H9 (cell line): ENCODE results near the gene DLG2. TPM values are rescaled to one million over a fixed set of nuclear protein-coding genes. Genes with fewer than 3 reads are reported as not detected.

Experiments
- DNase-seq: peaks from one replicate; pipeline ENCODE4 v3.0.0-alpha.2; 2017
- H2AFZ ChIP-seq: one replicate; pipeline ENCODE4 v1.6.1; 2013; ENCODE audit warnings: mild to moderate bottlenecking, low read length, control low read depth, moderate library complexity
- H2AK5ac ChIP-seq: 2 replicates; pipeline ENCODE4 v1.6.1; 2013; ENCODE audit warnings: low read length, control low read depth, mixed read lengths; ENCODE audit not compliant: insufficient read length
- H2BK120ac ChIP-seq: one replicate; pipeline ENCODE4 v1.6.1; 2013; ENCODE audit warnings: low read depth, mild to moderate bottlenecking, low read length, control low read depth, inconsistent platforms; ENCODE audit not compliant: poor library complexity, severe bottlenecking
- H2BK12ac ChIP-seq: 2 replicates; pipeline ENCODE4 v1.6.1; 2013; ENCODE audit warnings: low read length, control low read depth, mixed read lengths, low read depth; ENCODE audit not compliant: insufficient read length
- H2BK15ac ChIP-seq: 2 replicates; pipeline ENCODE4 v1.6.1; 2013; ENCODE audit warnings: low read depth, low read length, control low read depth
- H2BK20ac ChIP-seq: one replicate; pipeline ENCODE4 v1.6.1; 2013; ENCODE audit warnings: low read depth, mild to moderate bottlenecking, low read length, control low read depth, inconsistent platforms; ENCODE audit not compliant: poor library complexity, severe bottlenecking
- H2BK5ac ChIP-seq: 2 replicates; pipeline ENCODE4 v1.6.1; 2013; ENCODE audit warnings: low read length, control low read depth, mixed read lengths; ENCODE audit not compliant: insufficient read length
- H3K14ac ChIP-seq: 2 replicates; pipeline ENCODE4 v1.6.1; 2013; ENCODE audit warnings: low read length, control low read depth; ENCODE audit not compliant: insufficient read depth
- H3K18ac ChIP-seq: 2 replicates; pipeline ENCODE4 v1.6.1; 2013; ENCODE audit warnings: low read depth, mild to moderate bottlenecking, mixed read lengths, low read length, control low read depth; ENCODE audit not compliant: insufficient read length
- H3K23ac ChIP-seq: 2 replicates; pipeline ENCODE4 v1.6.1; 2013; ENCODE audit warnings: low read length, control low read depth, mixed read lengths, low read depth; ENCODE audit not compliant: insufficient read length
- H3K23me2 ChIP-seq: 2 replicates; pipeline ENCODE4 v1.6.1; 2013; ENCODE audit warnings: low read depth, mild to moderate bottlenecking, mixed read lengths, low read length, control low read depth; ENCODE audit not compliant: insufficient read length, poor library complexity, severe bottlenecking
- H3K27ac ChIP-seq: 2 replicates; pipeline ENCODE4 v1.5.1; 2013; ENCODE audit warnings: low read length, control low read depth, mixed read lengths, low read depth; ENCODE audit not compliant: insufficient read length
- H3K27me3 ChIP-seq: 2 replicates; pipeline ENCODE4 v1.6.1; 2013; ENCODE audit warnings: low read length, control low read depth, inconsistent platforms; ENCODE audit not compliant: insufficient read depth
- H3K4ac ChIP-seq: 2 replicates; pipeline ENCODE4 v1.6.1; 2013; ENCODE audit warnings: low read depth, mild to moderate bottlenecking, control low read depth, inconsistent platforms, low read length, moderate library complexity
- H3K4me1 ChIP-seq: 2 replicates; pipeline ENCODE4 v1.6.1; 2013; ENCODE audit warnings: low read length, control low read depth, inconsistent platforms; ENCODE audit not compliant: insufficient read depth
- H3K4me2 ChIP-seq: 2 replicates; pipeline ENCODE4 v1.6.1; 2013; ENCODE audit warnings: low read length, control low read depth, mixed read lengths; ENCODE audit not compliant: insufficient read length, insufficient read depth
- H3K56ac ChIP-seq: 2 replicates; pipeline ENCODE4 v1.6.1; 2013; ENCODE audit warnings: low read depth, mild to moderate bottlenecking, mixed read lengths, low read length, control low read depth; ENCODE audit not compliant: insufficient read length
- H3K79me1 ChIP-seq: 2 replicates; pipeline ENCODE4 v1.6.1; 2013; ENCODE audit warnings: low read depth, mild to moderate bottlenecking, moderate library complexity, low read length, control low read depth, inconsistent platforms; ENCODE audit not compliant: insufficient read depth, poor library complexity, severe bottlenecking
- H3K79me2 ChIP-seq: 2 replicates; pipeline ENCODE4 v1.6.1; 2013; ENCODE audit warnings: low read length, control low read depth, inconsistent platforms; ENCODE audit not compliant: insufficient read depth
- H3K9ac ChIP-seq: 2 replicates; pipeline ENCODE4 v1.6.1; 2013; ENCODE audit warnings: low read length, control low read depth, mixed read lengths; ENCODE audit not compliant: insufficient read length; ENCODE audit errors: extremely low read depth
- H3K9me3 ChIP-seq: one replicate; pipeline ENCODE4 v1.6.1; 2013; ENCODE audit warnings: low read depth, low read length, inconsistent platforms; ENCODE audit not compliant: control insufficient read depth
- H3T11ph ChIP-seq: one replicate; pipeline ENCODE4 v1.6.1; 2013; ENCODE audit warnings: mild to moderate bottlenecking, low read length, control low read depth, inconsistent platforms
- H4K20me1 ChIP-seq: one replicate; pipeline ENCODE4 v1.6.1; 2013; ENCODE audit not compliant: control insufficient read depth, insufficient read length, insufficient read depth
- H4K5ac ChIP-seq: 2 replicates; pipeline ENCODE4 v1.6.1; 2013; ENCODE audit warnings: low read depth, mild to moderate bottlenecking, mixed read lengths, low read length, control low read depth; ENCODE audit not compliant: insufficient read length
- H4K8ac ChIP-seq: replicated peaks from 2 replicates; pipeline ENCODE4 v1.6.1; 2013; ENCODE audit warnings: low read length, control low read depth, mixed read lengths, low read depth; ENCODE audit not compliant: insufficient read length
- H4K91ac ChIP-seq: 2 replicates; pipeline ENCODE4 v1.6.1; 2013; ENCODE audit warnings: low read depth, mild to moderate bottlenecking, moderate library complexity, mixed read lengths, low read length, control low read depth; ENCODE audit not compliant: insufficient read length
- H3K27ac Mint-ChIP-seq, 3 experiments: 2 replicates in 2 of 3; 3 replicates in 1 of 3; pipeline ENCODE4 v1.8.0; 2020 to 2021; ENCODE audit warnings: mixed read lengths in 3 of 3, mild to moderate bottlenecking in 1 of 3, moderate library complexity in 1 of 3
- H3K27me3 Mint-ChIP-seq: 2 replicates; pipeline ENCODE4 v1.8.0; 2021; ENCODE audit warnings: low read depth, mild to moderate bottlenecking, moderate library complexity, mixed read lengths
- H3K36me3 Mint-ChIP-seq, 3 experiments: 2 replicates in 2 of 3; 3 replicates in 1 of 3; pipeline ENCODE4 v1.8.0; 2020 to 2021; ENCODE audit warnings: low read depth in 3 of 3, mixed read lengths in 3 of 3; ENCODE audit not compliant: insufficient read depth in 1 of 3
- H3K4me1 Mint-ChIP-seq, 2 experiments: 2 replicates each; pipeline ENCODE4 v1.8.0; 2020; ENCODE audit warnings: mixed read lengths in 2 of 2
- H3K4me3 Mint-ChIP-seq, 2 experiments: 2 replicates in 1 of 2; 3 replicates in 1 of 2; pipeline ENCODE4 v1.8.0; 2020 to 2021; ENCODE audit warnings: mild to moderate bottlenecking in 2 of 2, mixed read lengths in 2 of 2, moderate library complexity in 1 of 2
- H3K9me3 Mint-ChIP-seq, 2 experiments: 2 replicates in 1 of 2; 3 replicates in 1 of 2; pipeline ENCODE4 v1.8.0; 2020; ENCODE audit warnings: mild to moderate bottlenecking in 2 of 2, mixed read lengths in 2 of 2, moderate library complexity in 1 of 2
- CTCF ChIP-seq: fragments of 200-600 bp; sonication (generic); conservative IDR thresholded peaks from 3 replicates; pipeline ENCODE4 v1.8.0; 2021; ENCODE audit warnings: antibody characterized with exemption, mild to moderate bottlenecking
- WGBS: extraction: QIAGEN DNeasy Blood & Tissue Kit; methylation state at CpG from one replicate; pipeline ENCODE4 v1.1.7; 2013; ENCODE audit warnings: missing lambda C conversion rate, low lambda C conversion rate, mixed read lengths; ENCODE audit not compliant: insufficient read length; ENCODE audit errors: extremely low coverage; 5-methylcytosine and 5-hydroxymethylcytosine counted together
- total RNA-seq: library from RNA; stranded (reverse); gene quantifications from 2 replicates; pipeline ENCODE4 v1.2.1, GENCODE V29; 2021

The DLG2 gene
- total RNA-seq, 1 experiment from 2014 or later = 8.0 TPM

- no peaks in the 10 kb centered on the region for H3K9me3 Mint-ChIP-seq
- Histone ChIP-seq H3K56ac (no peak overlapping the region), H3T11ph (no peak overlapping the region), H3K79me1 (no peaks in the 10 kb centered on the region), H2AK5ac (no peak overlapping the region), H3K23ac (no peak overlapping the region), H2BK15ac (no peak overlapping the region), H2BK20ac (no peak overlapping the region), H3K23me2 (peaks cover 7% of the 10 kb centered on the region), H3K27ac (no peak overlapping the region), H2BK5ac (no peak overlapping the region), H4K20me1 (no peaks in the 10 kb centered on the region), H3K4me1 (no peaks in the 10 kb centered on the region), H3K18ac (no peak overlapping the region), H3K14ac (no peak overlapping the region), H3K4me2 (peak overlapping the region; percentile 89), H3K79me2 (no peaks in the 10 kb centered on the region), H4K91ac (no peak overlapping the region), H2BK12ac (no peak overlapping the region), H3K9me3 (no peaks in the 10 kb centered on the region), H3K27me3 (peaks cover 2% of the 10 kb centered on the region; the same call in 1 of the 2 replicates), H3K4ac (no peak overlapping the region), H2BK120ac (no peak overlapping the region), H3K9ac (no peak overlapping the region), H4K5ac (no peak overlapping the region), H2AFZ (peak overlapping the region; percentile 52), H4K8ac (no peak overlapping the region)
- peaks cover 21% of the 10 kb centered on the region for H3K27me3 Mint-ChIP-seq
- peak; percentile 63 for DNase-seq
- peak overlapping the region in 2 of 3 experiments; percentile 13 to 84; a peak in 3 of 7 replicates for H3K27ac Mint-ChIP-seq
- H3K4me1 Mint-ChIP-seq = peaks cover 21 to 26% of the 10 kb centered on the region in 2 experiments
- WGBS = no CpG with 5 or more reads among the region's 26 CpGs
- no peaks in the 10 kb centered on the region for H3K36me3 Mint-ChIP-seq
- H3K4me3 Mint-ChIP-seq = peak overlapping the region; percentile 79 to 92
- no peak for TF ChIP-seq CTCF
These were observed 907.1 kb downstream of the DLG2 start for GRCh38 chr11:84719935-84720577.
